ENCODE data around the gene TCF25. TPM values are rescaled to one million over a fixed set of nuclear protein-coding genes. Genes with fewer than 3 reads are reported as not detected.
"Not testable (repeated sequence)": the region's sequence is repeated elsewhere in the genome, so short reads cannot be mapped to it uniquely, and the experiment has no call there.

Gene TCF25
- total RNA-seq, 1 experiment from 2014 or later = 63.6 TPM

DNA sequence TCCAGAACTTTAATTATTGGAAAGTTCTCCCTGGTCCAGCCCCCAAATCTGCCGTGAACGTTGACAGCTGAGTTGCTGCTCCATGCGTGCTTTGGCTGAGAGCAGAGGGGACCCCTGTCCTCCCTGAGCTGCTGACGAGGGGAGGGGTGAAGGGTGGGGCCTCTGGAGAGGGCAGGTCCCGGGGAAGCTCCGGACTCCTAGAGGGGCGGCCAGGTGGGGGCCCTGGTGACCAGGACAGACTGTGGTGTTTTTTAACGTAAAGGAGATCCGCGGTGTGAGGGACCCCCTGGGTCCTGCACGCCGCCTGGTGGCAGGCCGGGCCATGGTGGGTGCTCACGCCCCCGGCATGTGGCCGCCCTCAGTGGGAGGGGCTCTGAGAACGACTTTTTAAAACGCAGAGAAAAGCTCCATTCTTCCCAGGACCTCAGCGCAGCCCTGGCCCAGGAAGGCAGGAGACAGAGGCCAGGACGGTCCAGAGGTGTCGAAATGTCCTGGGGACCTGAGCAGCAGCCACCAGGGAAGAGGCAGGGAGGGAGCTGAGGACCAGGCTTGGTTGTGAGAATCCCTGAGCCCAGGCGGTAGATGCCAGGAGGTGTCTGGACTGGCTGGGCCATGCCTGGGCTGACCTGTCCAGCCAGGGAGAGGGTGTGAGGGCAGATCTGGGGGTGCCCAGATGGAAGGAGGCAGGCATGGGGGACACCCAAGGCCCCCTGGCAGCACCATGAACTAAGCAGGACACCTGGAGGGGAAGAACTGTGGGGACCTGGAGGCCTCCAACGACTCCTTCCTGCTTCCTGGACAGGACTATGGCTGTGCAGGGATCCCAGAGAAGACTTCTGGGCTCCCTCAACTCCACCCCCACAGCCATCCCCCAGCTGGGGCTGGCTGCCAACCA is 45.3 kb downstream of the TCF25 start, which contains the start of gene MC1R:
TSS of gene MC1R (plus strand) at position 410 of the 895 bp plus-strand sequence. CDS start at position 807, 397 bp downstream.
- DNase-seq (ENCODE audit: low read depth) = peak; percentile 27

DNA sequence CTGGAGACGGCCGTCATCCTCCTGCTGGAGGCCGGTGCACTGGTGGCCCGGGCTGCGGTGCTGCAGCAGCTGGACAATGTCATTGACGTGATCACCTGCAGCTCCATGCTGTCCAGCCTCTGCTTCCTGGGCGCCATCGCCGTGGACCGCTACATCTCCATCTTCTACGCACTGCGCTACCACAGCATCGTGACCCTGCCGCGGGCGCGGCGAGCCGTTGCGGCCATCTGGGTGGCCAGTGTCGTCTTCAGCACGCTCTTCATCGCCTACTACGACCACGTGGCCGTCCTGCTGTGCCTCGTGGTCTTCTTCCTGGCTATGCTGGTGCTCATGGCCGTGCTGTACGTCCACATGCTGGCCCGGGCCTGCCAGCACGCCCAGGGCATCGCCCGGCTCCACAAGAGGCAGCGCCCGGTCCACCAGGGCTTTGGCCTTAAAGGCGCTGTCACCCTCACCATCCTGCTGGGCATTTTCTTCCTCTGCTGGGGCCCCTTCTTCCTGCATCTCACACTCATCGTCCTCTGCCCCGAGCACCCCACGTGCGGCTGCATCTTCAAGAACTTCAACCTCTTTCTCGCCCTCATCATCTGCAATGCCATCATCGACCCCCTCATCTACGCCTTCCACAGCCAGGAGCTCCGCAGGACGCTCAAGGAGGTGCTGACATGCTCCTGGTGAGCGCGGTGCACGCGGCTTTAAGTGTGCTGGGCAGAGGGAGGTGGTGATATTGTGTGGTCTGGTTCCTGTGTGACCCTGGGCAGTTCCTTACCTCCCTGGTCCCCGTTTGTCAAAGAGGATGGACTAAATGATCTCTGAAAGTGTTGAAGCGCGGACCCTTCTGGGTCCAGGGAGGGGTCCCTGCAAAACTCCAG is 46.4 kb downstream of the TCF25 start:
- no peak for DNase-seq (ENCODE audit: low read depth)

DNA sequence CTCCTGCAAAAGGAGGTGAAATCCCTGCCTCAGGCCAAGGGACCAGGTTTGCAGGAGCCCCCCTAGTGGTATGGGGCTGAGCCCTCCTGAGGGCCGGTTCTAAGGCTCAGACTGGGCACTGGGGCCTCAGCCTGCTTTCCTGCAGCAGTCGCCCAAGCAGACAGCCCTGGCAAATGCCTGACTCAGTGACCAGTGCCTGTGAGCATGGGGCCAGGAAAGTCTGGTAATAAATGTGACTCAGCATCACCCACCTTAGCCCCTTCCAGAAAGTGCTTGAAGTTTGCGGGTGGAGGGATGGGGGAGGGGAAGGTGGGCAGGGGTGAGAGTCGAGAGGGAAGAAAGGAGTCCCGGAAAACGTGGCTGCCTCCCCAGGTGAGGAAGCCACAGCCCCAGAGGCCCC is 47.3 kb downstream of the TCF25 start:
- peak; percentile 44 for DNase-seq (ENCODE audit: low read depth)

DNA sequence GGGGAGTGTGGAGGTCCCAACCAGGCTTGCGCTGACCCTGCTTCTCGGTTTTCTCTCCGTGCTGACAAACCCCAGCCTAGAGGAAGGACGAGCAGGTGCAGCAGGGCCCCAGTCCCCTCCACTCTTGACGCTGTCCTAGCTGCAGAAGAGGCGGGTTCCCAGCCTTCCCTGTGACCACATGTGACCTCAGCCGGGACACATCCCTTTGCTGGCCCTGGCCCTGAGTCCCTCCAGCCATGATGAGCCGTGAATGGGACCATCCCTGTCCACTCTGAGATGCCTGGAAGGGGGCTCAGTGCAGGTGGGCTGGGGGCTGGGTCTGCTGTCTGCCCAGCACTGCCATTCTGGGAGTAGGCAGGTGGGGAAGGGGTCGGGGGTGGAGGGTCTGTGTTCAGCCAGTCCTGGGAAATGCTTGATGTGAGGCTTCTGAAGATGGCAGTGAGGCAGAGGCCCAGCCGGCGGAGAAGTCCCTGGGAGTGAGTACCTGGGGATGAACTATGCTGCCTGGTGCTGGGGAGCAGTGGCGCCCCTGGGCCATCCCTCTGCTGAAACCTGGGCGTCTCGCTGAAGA is 47.8 kb downstream of the TCF25 start:
- no peak for DNase-seq (ENCODE audit: low read depth)

DNA sequence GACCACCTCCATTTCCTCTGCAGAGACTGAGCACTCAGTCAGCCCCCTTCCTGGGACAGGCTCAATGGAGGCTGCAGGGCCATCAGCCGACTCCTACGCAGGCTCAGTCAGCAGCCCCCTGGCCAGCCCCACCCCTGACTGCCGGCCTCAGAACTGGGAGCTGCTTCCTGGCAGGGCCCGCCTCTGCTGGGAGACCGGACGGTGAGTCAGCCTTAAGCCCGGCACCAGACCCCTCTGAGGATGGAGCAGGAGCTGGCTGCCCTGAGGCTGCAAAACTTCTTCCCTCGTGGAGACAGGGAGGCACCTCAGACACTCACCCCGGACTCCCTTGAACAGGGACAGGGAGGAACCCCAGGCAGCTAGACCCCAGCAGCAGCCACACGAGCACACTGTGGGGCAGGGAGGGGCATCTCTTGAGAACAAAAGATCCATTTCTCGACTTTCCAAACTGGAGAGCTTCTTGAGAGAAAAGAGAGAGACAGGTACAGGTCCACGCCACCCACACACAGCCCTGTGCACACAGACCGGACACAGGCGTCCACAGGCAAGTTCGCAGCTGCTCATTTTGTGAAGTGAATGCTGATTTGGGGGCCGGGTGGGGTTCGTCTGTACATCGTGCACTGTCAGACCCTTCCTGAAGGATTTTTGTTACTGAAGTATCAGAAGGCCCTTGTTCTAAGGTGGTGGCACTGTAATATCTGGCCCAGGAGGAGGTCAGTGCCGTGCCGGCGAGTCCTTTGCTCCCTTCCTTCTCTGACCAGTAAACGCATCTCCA is 48.5 kb downstream of the TCF25 start:
- peak; percentile 96 for DNase-seq (ENCODE audit: low read depth)

DNA sequence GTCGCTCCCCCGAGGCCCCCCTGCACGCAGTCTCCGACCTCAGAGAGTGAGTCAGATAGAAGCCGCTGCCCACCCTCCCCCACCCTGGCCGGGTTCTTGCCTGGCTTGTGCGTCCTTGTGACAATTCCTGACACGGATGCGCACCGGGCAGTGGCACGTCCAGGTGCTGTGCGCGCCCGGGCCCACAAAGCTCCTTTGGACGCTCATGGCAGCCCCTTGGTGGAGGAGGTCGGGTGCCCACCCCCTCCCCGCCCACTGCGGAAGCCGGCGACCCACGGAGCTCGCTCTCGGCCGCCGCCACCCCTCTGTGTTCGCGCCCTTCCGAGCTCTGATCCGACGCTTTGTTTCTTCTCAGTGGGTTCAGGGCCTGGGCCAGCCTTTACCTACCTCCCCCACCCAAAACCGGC is 49.1 kb downstream of the TCF25 start:
- peak; percentile 91 for DNase-seq (ENCODE audit: low read depth)

DNA sequence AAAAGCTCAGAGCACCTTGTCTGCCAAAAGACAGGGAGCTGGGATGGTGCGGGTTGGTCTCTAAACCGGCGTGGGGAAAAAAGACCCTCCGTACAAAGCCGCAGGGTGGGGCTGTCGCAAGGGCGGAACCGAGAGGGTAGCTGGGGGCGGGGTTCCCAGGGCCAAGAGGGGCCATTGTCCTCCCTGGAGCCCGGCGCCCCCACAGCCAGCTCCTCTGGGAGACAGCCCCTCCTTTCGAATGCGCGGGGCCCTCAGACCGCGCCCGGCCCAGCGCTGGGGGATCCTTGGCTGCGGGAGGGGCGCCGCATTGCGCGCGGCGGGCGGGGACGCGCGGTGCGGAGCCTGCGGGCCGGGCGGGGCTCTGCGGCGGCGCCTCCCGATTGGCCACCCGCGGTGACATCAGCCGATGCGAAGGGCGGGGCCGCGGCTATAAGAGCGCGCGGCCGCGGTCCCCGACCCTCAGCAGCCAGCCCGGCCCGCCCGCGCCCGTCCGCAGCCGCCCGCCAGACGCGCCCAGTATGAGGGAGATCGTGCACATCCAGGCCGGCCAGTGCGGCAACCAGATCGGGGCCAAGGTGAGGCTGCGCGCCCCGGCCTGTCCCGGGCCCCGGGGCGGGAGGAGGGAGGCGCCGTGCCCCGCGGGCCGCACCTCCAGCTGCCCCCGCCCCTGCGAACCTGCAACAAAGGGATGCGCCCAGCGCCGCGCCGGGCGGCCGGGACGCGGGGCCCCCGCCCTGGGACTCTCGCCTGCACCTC is 49.7 kb downstream of the TCF25 start, which contains the start of gene TUBB3:
TSS of gene TUBB3 (plus strand) at position 459 of the 756 bp plus-strand sequence. CDS start at position 519, 60 bp downstream.
- DNase-seq (ENCODE audit: low read depth) = peak; percentile 89

DNA sequence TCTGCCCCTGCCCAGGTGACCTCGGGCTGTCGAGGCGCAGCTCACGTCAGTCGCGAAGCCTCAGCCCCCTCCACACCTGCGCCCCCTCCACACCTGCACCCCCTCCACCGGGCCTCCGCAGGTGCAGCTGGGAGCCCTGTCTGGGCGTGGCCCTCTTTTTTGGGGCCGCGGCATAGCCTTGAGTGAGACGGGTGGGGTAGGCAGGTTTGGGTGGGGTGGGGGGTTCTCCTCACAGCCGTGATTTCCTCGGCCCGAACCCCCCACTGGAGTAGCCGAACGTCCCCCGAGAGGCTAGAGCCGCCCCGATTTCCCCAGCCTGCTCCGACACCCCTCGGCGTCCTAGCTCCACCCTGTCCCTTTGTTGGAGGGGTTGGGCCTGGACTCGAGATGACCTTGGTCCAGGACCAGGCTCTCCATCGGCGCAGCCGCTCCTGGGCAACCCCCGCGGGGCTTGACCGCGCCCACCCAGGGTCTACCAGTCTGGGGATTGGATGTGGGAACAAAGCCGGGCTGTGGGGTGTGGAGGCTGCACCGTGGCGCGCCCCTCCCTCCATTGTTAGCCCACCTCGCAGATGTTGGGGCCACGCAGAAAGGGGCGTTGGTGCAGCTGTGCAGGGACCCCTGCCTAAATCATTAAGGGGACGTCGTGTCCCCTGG is 50.4 kb downstream of the TCF25 start:
- DNase-seq (ENCODE audit: low read depth) = peak; percentile 16

DNA sequence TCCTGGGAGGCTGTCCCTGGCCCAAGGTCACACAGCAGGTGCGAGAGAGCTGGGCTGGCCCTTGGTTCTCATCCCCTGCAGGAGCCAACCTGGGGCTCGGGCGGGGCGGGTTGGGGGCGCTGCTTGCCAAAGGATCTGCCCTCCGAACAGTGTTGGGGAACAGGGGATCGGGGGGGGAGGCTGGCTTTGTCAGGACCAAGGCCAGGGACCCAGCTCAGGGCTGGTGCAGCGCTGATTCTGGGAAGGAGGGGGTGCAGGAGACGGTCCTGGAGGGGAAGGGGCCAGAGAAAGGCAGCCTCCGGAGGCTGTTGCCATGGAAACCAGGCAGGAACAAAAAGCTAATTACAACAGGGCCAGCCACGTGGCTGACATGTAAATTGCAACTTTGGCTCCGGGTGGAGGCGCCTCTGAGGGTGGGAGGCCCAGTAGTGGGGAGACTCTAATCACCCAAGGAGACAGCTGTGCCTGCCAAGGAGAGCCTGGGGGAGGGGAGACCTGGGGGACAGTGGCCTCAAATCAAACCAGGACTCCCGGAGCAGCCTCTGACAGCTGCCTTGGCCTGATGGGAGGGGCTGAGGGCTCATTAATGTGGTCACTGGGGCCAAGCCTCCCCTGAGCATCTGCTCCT is 51.0 kb downstream of the TCF25 start:
- peak; percentile 43 for DNase-seq (ENCODE audit: low read depth)

DNA sequence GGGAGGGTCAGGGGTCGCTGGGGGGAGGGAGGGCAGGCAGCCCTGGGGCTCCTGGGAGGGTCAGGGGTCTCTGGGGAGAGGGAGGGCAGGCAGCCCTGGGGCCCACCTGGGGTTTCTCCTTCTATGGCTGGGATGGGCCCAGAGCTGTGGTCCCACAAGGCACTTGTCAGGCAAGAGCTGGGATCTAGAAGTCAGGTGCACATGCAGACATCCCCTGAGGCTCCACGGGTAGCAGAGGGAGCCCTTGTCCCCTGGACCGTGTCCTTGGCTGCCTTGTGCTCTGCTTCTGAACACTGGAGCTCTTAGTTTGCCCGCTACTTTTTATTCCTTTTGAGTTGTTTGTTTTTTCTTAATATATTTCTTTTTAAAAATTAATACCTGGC is 51.5 kb downstream of the TCF25 start:
- no peak for DNase-seq (ENCODE audit: low read depth)

DNA sequence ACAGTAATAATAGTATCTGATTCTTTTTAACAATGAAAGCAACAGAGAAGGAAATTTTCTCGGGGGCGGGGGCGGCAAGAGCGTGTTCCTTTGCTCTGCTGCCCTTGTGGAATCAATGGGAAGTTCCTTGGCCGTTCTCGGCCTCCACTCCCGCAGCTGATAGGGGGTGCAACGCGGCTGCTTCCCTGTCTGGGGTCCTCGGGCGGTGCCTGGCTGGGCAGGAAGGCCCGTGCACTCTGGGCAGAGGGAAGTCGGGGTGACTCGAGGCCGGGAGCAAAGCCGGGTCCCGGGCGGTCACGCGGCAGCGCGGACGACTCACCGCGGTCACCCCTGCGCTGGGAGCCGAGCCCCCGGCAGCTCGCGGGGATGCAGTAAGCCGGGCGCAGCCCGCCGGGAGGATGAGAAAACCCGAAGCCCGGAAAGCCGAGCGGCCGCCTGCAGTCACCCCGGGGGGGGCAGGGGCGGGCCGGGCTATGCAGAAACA is 52.2 kb downstream of the TCF25 start:
- no peak for DNase-seq (ENCODE audit: low read depth)

DNA sequence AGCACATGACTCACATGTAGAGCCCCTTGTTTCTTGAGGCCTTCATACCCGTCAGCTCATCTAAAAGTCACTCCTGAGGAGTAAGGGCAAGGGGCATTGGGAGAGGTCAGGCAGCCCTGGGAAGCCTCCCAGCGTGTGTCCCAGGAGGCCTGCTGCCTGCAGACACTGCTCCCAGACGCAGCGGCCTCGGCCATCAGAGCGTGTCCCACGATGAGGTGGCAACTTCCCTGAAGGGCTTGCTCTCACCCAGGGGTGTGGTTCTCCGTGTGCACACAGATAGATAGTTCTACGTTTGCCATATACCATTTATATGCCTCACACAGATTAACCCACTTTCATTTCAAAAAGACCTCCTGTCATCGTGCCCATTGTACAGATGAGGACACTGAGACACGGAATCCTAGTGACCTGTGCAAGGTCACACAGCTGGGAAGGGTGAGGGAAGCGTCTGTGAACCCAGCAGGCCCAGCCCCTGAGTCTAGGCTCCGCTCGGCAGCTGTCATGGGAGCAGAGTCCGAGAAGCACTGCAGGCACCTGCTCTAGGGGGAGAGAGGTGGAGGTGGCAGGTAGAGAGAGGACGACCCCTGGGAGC is 58.0 kb downstream of the TCF25 start:
- peak; percentile 0 for DNase-seq (ENCODE audit: low read depth)

DNA sequence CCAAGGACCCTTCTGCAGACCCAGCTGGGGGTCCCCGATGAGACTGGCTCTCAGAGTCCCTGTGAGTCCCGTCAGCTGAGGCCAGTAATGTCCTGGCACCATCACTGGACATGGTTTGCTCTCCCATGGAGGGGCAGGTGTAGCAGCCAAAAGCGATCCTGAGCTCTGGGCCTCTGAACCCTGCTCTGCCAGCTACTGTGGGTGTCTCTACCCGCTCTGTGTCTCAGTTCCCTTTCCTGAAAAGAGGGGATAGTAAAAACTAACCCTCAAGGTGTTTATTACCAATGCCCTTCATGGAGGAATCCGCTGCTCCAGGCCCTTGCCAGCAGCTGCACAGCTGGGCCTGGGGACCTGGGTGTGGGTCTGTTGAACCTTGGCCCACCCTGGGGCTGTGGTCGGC is 58.6 kb downstream of the TCF25 start:
- peak; percentile 1 for DNase-seq (ENCODE audit: low read depth)

DNA sequence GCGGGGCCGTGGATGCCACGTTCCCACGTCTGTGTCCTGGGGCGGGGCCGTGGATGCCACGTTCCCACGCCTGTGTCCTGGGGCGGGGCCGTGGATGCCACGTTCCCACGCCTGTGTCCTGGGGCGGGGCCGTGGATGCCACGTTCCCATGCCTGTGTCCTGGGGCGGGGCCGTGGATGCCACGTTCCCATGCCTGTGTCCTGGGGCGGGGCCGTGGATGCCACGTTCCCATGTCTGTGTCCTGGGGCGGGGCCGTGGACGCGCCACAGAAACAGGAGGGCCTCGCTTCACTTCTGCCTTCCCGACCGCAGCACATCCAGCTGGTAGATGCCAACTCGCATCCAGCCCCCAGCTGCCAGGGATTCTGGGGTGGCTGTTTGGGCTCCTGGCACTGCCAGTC is 60.6 kb downstream of the TCF25 start:
- not testable (repeated sequence) for DNase-seq (ENCODE audit: low read depth)

DNA sequence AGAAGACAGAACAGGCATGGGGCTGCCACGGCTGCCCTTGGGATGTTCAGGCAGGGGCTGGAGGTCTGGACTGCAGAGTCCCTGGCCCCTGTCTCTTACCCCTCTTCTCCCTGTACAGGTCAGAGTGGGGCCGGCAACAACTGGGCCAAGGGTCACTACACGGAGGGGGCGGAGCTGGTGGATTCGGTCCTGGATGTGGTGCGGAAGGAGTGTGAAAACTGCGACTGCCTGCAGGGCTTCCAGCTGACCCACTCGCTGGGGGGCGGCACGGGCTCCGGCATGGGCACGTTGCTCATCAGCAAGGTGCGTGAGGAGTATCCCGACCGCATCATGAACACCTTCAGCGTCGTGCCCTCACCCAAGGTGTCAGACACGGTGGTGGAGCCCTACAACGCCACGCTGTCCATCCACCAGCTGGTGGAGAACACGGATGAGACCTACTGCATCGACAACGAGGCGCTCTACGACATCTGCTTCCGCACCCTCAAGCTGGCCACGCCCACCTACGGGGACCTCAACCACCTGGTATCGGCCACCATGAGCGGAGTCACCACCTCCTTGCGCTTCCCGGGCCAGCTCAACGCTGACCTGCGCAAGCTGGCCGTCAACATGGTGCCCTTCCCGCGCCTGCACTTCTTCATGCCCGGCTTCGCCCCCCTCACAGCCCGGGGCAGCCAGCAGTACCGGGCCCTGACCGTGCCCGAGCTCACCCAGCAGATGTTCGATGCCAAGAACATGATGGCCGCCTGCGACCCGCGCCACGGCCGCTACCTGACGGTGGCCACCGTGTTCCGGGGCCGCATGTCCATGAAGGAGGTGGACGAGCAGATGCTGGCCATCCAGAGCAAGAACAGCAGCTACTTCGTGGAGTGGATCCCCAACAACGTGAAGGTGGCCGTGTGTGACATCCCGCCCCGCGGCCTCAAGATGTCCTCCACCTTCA is 61.5 kb downstream of the TCF25 start:
- peak; percentile 2 for DNase-seq (ENCODE audit: low read depth)

DNA sequence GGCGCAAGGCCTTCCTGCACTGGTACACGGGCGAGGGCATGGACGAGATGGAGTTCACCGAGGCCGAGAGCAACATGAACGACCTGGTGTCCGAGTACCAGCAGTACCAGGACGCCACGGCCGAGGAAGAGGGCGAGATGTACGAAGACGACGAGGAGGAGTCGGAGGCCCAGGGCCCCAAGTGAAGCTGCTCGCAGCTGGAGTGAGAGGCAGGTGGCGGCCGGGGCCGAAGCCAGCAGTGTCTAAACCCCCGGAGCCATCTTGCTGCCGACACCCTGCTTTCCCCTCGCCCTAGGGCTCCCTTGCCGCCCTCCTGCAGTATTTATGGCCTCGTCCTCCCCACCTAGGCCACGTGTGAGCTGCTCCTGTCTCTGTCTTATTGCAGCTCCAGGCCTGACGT is 62.2 kb downstream of the TCF25 start:
- not testable (repeated sequence) for DNase-seq (ENCODE audit: low read depth)

DNA sequence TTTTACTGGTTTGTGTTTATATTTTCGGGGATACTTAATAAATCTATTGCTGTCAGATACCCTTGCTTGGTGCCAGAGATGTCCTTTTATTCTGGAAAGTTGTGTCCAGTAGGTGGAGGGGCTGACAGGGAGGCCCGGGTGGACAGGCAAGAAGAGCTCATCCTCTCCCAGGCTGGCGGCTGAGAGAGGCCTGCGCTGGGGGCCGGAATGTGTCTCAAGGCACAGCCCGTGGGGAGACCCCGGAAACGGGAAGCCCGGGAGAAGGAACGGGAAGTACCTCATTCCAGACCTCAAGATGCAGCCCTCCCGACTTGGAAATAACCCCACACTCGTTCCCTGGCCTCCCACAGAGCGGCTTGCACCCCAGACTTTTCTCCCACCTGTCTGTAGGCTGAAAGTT is 62.6 kb downstream of the TCF25 start:
- DNase-seq (ENCODE audit: low read depth) = peak; percentile 0

DNA sequence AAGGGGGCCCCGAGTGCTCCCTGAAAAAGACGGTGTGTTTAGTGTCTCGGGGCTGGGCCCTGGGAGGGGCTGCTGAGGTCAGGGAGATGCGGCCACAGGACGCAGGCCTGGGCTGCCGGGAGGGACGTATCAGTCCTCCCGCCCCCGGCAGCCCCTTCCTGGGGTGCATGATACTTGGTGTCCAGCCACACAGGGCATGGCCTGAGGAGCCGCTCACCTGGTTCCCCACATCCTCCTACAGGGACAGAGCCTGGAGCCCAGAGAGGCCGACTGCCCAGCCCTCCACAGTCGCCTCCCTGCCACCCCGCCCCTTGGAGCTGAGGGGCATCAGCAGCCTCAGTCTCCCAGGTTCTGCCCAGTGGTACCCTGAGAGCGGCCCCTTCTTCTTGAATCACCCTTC is 63.1 kb downstream of the TCF25 start:
- DNase-seq (ENCODE audit: low read depth) = peak; percentile 0
